GM12878 (cell line): ENCODE data around the gene GIPC3. TPM values are rescaled to one million over a fixed set of nuclear protein-coding genes. Genes with fewer than 3 reads are reported as not detected.
"Not testable (repeated sequence)": the region's sequence is repeated elsewhere in the genome, so short reads cannot be mapped to it uniquely, and the experiment has no call there.

Source experiments
- ATAC-seq: fragments of 200-7000 bp; cut with Tn5 transposase; 3 replicates; pipeline ENCODE4 v1.9.1; 2020; ENCODE audit warnings: mild to moderate bottlenecking, moderate library complexity
- BruUV-seq: library from RNA; stranded (reverse); fragments of 400-500 nt; replicated peaks from 2 replicates; lab custom pipeline; 2021; lab: Mats Ljungman, UMichigan
- CTCF ChIA-PET: fragments of 300-600 bp; sonication (Branson Sonifier 250); formaldehyde crosslinking; extraction: SDS; loops from one replicate; lab custom pipeline; 2021; ENCODE audit warnings: inconsistent platforms; lab: Yijun Ruan, JAX
- POLR2A ChIA-PET: fragments of 350-600 bp; formaldehyde crosslinking; extraction: SDS; loops from one replicate; lab custom pipeline; 2021; ENCODE audit warnings: inconsistent platforms; lab: Charles Lee
- RAD21 ChIA-PET: fragments of 300-600 bp; sonication (Branson Sonifier 250); formaldehyde crosslinking; loops from one replicate; lab custom pipeline; 2023; ENCODE audit warnings: antibody characterized with exemption; ENCODE audit not compliant: unreplicated experiment; lab: Charles Lee
- SMC1A ChIA-PET: fragments of 300-600 bp; sonication (Branson Sonifier 250); formaldehyde crosslinking; loops from one replicate; lab custom pipeline; 2023; ENCODE audit not compliant: unreplicated experiment, uncharacterized antibody; lab: Charles Lee
- DNase-seq: peaks from one replicate; pipeline ENCODE4 v3.0.0-alpha.2; 2011; ENCODE audit warnings: low read depth, low spot score
- FAIRE-seq: peaks from 3 replicates; lab custom pipeline; 2011; peaks lifted over from hg19 to GRCh38; lab: Jason Lieb, UNC
- H2AFZ ChIP-seq: 2 replicates; pipeline ENCODE4 v1.6.0; 2011; ENCODE audit warnings: low read depth, low read length, control low read depth; ENCODE audit not compliant: control insufficient read depth
- H3K27ac ChIP-seq: 2 replicates; pipeline ENCODE4 v1.5.1; 2011; ENCODE audit warnings: control low read depth; ENCODE audit not compliant: control insufficient read depth, insufficient read depth
- H3K27me3 ChIP-seq, 2 experiments: replicated peaks in 1 of 2; 2 replicates each; pipeline versions ENCODE4 v1.6.0 to v1.6.1; 2011; ENCODE audit warnings: low read length in 1 of 2; ENCODE audit not compliant: control insufficient read depth in 2 of 2, insufficient read depth in 2 of 2
- H3K36me3 ChIP-seq, 2 experiments: 2 replicates each; pipeline ENCODE4 v1.5.1; 2011; ENCODE audit warnings: low read length in 1 of 2; ENCODE audit not compliant: control insufficient read depth in 2 of 2, insufficient read depth in 2 of 2
- H3K4me1 ChIP-seq: 2 replicates; pipeline ENCODE4 v1.6.1; 2011; ENCODE audit warnings: mild to moderate bottlenecking, low read length, moderate library complexity, mixed read lengths; ENCODE audit not compliant: control insufficient read depth, insufficient read depth
- H3K4me2 ChIP-seq: 2 replicates; pipeline ENCODE4 v1.6.0; 2011; ENCODE audit warnings: control low read depth; ENCODE audit not compliant: control insufficient read depth, insufficient read depth
- H3K4me3 ChIP-seq: fragments of 200-600 bp; sonication (generic); 2 replicates; pipeline ENCODE4 v1.5.1; 2016
- H3K79me2 ChIP-seq: 2 replicates; pipeline ENCODE4 v1.6.0; 2011; ENCODE audit warnings: low read length; ENCODE audit not compliant: control insufficient read depth, insufficient read depth
- H3K9ac ChIP-seq: 2 replicates; pipeline ENCODE4 v1.8.0; 2011; ENCODE audit warnings: low read length, control low read depth, mixed read lengths; ENCODE audit not compliant: control insufficient read depth, insufficient read depth
- H3K9me3 ChIP-seq: replicated peaks from 3 replicates; pipeline ENCODE4 v1.5.1; 2011; ENCODE audit warnings: mild to moderate bottlenecking, low read length; ENCODE audit not compliant: control insufficient read depth, insufficient read depth
- H4K20me1 ChIP-seq: 2 replicates; pipeline ENCODE4 v1.6.0; 2011; ENCODE audit not compliant: control insufficient read depth, insufficient read depth
- WGBS: methylation state at CpG from one replicate; pipeline ENCODE4 v1.1.6; 2016; ENCODE audit warnings: low lambda C conversion rate; ENCODE audit not compliant: insufficient replicate concordance, insufficient coverage; ENCODE audit errors: missing lambda C conversion rate; 5-methylcytosine and 5-hydroxymethylcytosine counted together
- in situ Hi-C: fragments of 300-500 bp; cut with MboI; formaldehyde crosslinking; loops from 9 replicates; pipeline ENCODE4 v1.14.3; 2018; ENCODE audit warnings: mixed read lengths
- intact Hi-C: fragments of 100-400 bp; cut with micrococcal nuclease; formaldehyde crosslinking; loops from one replicate; pipeline ENCODE4 v1.14.2; 2022; ENCODE audit not compliant: unreplicated experiment
- polyA plus RNA-seq, 11 experiments: library from polyadenylated mRNA; depleted of rRNA in 4 of 11; unstranded in 6 of 11; stranded (reverse) in 5 of 11; fragments of >200 nt; fragmentation: Nextera tagmentation in 4 of 11; fragmentation: Illumina TruSeq in 1 of 11; extraction: Ambion mirVana in 4 of 11; extraction: Trizol in 1 of 11; gene quantifications; 1 replicate in 1 of 11; 2 replicates in 10 of 11; pipeline versions ENCODE4 v1.2.1 to v1.2.3, GENCODE V29; 2011 to 2016; ENCODE audit warnings: inconsistent platforms in 2 of 11, missing spikeins in 2 of 11, low read depth in 1 of 11
- total RNA-seq, 4 experiments: library from RNA; depleted of rRNA in 3 of 4; stranded (reverse); fragments of >200 nt in 3 of 4; fragmentation: Illumina TruSeq in 1 of 4; extraction: Trizol in 1 of 4; gene quantifications; 2 replicates each; pipeline versions ENCODE4 v1.2.1 to v1.2.3, GENCODE V29; 2013 to 2021

The GIPC3 gene
- total and polyA plus RNA-seq, 10 of the 15 experiments (the other 5 are each of a cell fraction or from before 2014, with no cell fraction given) = not detected

DNA sequence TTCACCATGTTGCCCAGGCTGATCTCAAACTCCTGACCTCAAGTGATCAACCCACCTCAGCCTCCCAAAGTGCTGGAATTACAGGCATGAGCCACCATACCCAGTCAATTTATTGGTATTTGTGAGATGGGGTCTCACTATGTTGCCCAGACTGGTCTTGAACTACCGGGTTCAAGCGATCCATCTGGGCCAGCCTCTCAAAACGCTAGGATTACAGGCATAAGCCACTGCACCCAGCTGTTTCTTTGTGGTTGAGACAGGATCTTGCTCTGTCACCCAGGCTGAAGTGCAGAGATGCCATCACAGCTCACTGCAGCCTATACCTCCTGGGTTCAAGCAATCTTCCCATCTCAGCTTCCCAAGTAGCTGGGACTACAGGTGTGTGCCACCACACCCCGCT lies 3.5 kb upstream of the GIPC3 start:
- RAD21 ChIA-PET, H3K36me3 ChIP-seq, H3K4me1 ChIP-seq, BruUV-seq, H3K27ac ChIP-seq, intact Hi-C loops, FAIRE-seq, H4K20me1 ChIP-seq, H3K4me3 ChIP-seq, H3K9ac ChIP-seq, H3K4me2 ChIP-seq, POLR2A ChIA-PET, H3K27me3 ChIP-seq, H2AFZ ChIP-seq, H3K9me3 ChIP-seq, H3K79me2 ChIP-seq, ATAC-seq, SMC1A ChIA-PET, in situ Hi-C loops, DNase-seq: not testable (repeated sequence)
- WGBS = 56% methylated on average over 4 of the region's 4 CpGs
- CTCF ChIA-PET = interaction anchor here (0.7 to 1.4 kb wide), 2 partner anchors 9 to 114 kb away, joined by 3 to 7 read pairs; no protein-coding TSS in a partner anchor

DNA sequence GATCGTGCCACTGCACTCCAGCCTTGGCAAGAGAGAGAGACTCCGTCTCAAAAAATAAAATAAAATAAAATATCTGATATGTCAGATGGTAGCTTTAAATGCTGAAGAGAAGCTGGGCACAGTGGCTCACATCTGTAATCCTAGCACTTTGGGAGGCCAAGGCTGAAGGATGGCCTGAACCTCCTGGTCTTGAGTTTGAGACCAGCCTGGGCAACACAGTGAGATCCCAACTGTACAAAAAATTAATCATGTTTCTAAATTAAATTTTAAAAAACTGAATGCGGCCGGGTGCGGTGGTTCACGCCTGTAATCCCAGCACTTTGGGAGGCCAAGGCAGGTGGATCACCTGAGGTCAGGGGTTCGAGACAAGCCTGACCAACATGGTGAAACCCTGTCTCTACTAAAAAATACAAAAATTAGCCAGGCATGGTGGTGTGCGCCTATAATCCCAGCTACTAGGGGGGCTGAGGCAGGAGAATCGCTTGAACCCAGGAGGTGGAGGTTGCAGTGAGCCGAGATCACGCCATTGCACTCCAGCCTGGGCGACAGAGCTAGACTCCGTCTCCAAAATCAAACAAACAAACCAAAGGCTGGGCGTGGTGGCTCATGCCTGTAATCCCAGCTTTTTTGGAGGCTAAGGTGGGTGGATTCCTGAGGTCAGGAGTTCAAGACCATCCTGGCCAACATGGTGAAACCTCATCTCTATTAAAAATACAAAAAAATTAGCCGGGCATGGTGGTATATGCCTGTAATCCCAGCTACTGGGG lies 1.1 kb upstream of the GIPC3 start:
- ChIA-PET RAD21 (interaction anchor here (0.8 kb wide), 1 partner anchor 30 kb away, joined by 4 read pairs; no protein-coding TSS in a partner anchor), CTCF (interaction anchor here (0.8 to 1.7 kb wide), 5 partner anchors 8 to 39 kb away, joined by 3 to 4 read pairs (median 3); no protein-coding TSS in a partner anchor), POLR2A (interaction anchor here (0.6 kb wide), 2 partner anchors 32 to 387 kb away, joined by 3 read pairs; no protein-coding TSS in a partner anchor)
- H3K36me3 ChIP-seq, H4K20me1 ChIP-seq, SMC1A ChIA-PET, H3K79me2 ChIP-seq, H3K9me3 ChIP-seq, ATAC-seq, H3K4me3 ChIP-seq, intact Hi-C loops, H3K4me2 ChIP-seq, in situ Hi-C loops, DNase-seq, H3K27me3 ChIP-seq, H2AFZ ChIP-seq, BruUV-seq, FAIRE-seq, H3K27ac ChIP-seq, H3K9ac ChIP-seq, H3K4me1 ChIP-seq: not testable (repeated sequence)
- 44% methylated on average over 15 of the region's 15 CpGs for WGBS
